G401.6 (cell line): ENCODE results near the gene GALNT2.

ENCODE experiments used
- FAIRE-seq: peaks from 2 replicates; lab custom pipeline; 2012; peaks lifted over from hg19 to GRCh38; lab: Jason Lieb, UNC

The GALNT2 gene

DNA sequence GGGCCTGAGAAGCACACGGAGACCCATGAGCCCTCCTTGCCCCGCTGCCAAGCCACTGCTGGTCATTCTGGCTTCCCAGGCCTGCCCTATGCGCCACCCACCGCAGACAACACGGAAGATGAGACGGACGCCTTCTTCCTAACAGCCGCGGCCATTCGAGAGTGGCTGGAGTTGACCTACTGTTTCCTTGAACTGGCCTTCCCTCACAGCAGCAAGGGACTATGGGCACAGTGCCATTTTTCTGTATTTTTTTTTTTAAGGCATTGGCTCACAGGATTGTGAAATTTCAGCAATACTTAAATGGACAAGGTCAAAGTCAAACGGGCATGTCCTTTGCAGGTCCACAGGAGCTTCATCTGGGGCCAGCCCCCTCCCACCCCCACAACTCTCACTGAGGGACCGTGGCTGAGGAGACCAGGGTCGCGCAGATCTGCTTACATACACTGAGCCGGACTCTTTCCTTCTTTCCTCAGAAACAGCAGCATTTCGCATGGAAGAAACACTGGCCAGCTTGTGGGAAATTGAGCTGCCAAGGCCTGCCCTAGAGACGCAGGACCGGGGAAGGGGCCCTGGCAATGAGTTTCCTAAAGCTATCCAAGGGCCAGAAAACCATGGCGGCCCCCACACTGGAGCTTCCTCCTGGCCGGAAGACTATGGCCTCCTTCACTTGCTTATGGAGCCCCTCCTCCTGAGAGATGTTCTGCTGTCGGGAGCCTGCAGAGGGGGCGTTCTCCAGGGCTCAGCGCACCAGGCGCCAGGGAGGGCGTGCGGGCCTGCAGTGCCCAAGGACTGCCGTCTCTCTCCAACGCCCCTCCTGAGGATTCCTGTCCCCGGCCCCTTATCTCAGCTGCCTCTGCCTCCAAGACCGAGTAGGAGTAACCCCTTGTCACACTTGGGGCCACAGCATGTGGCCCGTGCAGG is 260.2 kb downstream of the GALNT2 start:
- FAIRE-seq: no peak

DNA sequence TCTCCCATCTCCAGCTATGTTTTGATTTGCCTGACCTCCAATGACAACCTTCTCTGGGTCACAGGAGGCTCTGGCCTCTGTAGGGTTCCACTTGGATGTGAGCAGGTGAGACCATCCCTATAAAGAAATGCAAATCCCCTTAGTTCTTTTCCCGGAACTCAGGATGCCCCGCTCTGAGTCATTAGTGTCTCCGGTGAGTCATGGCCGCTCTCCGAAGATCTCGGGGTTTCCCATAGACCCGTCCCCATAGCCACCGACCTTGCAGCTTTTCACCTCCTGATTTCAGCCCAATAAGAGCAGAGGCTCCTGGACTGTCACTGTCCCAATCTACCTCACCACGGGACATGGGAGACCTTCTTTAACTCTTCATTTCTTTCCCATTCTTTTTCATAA is 260.9 kb downstream of the GALNT2 start:
- no peak for FAIRE-seq

DNA sequence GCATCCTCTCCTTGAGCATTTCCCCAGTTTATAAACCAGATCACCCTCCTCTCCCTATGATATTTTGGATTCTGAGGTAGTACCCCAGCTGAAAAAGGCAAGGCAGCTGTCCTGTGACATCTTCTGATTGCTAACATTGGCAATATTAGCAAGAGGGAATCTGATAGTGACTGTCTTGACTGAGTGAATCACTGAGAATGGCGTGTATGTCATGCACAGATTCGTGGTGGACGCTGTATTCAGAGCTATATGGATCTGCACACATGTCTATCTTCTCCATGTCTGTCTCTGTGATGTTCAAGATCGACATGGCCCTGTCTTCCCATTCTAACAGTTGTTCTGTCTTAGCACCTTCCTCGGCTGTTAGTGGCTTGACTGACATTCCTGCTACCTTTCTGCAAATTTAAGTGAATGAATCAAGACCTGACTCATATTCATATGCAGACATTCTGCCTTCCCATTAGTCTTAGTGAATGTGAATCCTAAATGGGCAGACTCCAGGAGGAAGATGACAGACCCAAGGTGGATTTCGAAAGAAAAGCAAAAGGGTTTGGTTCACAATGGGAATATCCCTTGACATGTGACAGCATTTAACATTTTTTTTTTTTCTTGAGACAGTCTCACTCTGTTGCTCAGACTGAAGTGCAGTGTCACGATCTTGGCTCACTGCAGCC is 261.4 kb downstream of the GALNT2 start:
- no peak for FAIRE-seq

DNA sequence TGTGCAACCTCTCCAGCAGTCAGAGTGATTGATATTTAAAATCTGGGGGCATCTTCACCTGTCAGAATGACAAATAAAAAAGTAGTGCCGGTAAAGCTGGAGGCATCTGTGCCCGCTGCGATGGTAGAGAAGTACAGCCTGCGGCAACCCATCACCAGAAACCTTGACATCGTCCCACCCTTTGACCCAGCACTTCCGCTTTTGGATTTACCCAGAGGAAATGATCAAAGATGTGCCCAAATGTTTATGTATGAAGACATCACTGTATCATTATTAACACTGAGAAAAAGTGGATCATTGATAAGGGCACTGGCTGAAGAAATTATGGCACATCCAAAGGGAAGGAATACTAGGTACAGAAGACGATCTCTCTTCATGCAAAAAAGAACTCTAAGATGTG is 263.1 kb downstream of the GALNT2 start:
- no peak for FAIRE-seq
